ENCODE results near the gene CNGA1.
A peak's percentile ranks its signal among the peaks of the same experiment; 100 is the strongest.

CNGA1 gene

DNA sequence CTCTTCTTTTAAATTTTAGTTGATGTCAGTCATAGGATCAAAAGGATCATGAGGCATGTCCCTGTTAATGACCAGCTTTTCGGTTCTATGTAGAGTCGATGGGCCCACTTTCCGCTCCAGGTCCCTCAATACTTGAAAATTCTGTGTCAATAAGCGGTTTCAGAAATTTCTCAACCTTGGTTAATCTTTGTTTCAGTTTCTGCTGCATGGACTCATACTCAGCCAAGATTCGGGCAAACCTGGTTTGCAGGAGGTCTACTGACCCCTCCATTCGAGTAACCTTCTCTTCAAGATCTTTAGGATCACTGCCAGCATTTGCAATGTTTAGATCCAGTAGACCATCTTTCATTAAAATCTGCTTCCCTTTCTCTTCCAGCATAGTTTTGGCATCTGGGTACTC, 80.1 kb downstream of the CNGA1 start:
- H3K36me3 ChIP-seq (ENCODE audit: low read depth) = no peaks in the 10 kb centered on the region
- ATAC-seq (ENCODE audit: low read depth) (no peak), DNase-seq (ENCODE audit: low spot score) (no peak)
- H3K9me3 ChIP-seq (ENCODE audit: severe bottlenecking) = no peaks in the 10 kb centered on the region
- H3K4me1 ChIP-seq (ENCODE audit: insufficient read depth, poor library complexity, severe bottlenecking) = peaks cover under 1% of the 10 kb centered on the region
- TF ChIP-seq CTCF (IDR thresholded peaks at IDR 0.05; ENCODE audit: poor library complexity, severe bottlenecking) = no peak
- H3K27ac ChIP-seq (ENCODE audit: poor library complexity, severe bottlenecking) = no peak overlapping the region
- no peaks in the 10 kb centered on the region for H3K27me3 ChIP-seq (ENCODE audit: insufficient read depth, poor library complexity, severe bottlenecking)
- no peak overlapping the region for H3K4me3 ChIP-seq (ENCODE audit: severe bottlenecking)

DNA sequence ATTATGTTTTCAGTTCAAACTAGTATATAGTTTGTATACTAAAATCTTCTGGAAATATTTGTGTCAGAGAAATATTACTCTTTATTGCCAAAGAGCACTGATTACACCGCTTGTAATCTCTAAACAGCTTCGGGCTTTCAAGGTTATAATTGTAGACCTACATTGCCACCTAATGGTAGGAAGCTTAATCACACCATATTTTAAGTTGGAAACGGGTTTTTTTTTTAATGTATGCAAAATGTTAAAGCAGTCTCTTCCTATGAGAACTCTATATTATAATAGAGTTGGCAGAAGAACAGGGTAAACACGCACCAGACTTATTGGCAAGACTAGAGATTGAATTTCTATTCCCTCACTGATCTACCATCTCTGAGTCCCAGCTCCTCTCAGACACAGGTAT, 82.6 kb downstream of the CNGA1 start:
- no peaks in the 10 kb centered on the region for H3K9me3 ChIP-seq (ENCODE audit: severe bottlenecking)
- no peak for DNase-seq (ENCODE audit: low spot score)
- peak; percentile 41; the same call in 1 of the 3 replicates for ATAC-seq (ENCODE audit: low read depth)
- H3K27me3 ChIP-seq (ENCODE audit: insufficient read depth, poor library complexity, severe bottlenecking) = no peaks in the 10 kb centered on the region
- H3K27ac ChIP-seq (ENCODE audit: poor library complexity, severe bottlenecking) = no peak overlapping the region
- H3K4me1 ChIP-seq (ENCODE audit: insufficient read depth, poor library complexity, severe bottlenecking) = peaks cover 8% of the 10 kb centered on the region
- no peaks in the 10 kb centered on the region for H3K36me3 ChIP-seq (ENCODE audit: low read depth)
- no peak overlapping the region for H3K4me3 ChIP-seq (ENCODE audit: severe bottlenecking)
- peak; percentile 77 for TF ChIP-seq CTCF (IDR thresholded peaks at IDR 0.05; ENCODE audit: poor library complexity, severe bottlenecking)

DNA sequence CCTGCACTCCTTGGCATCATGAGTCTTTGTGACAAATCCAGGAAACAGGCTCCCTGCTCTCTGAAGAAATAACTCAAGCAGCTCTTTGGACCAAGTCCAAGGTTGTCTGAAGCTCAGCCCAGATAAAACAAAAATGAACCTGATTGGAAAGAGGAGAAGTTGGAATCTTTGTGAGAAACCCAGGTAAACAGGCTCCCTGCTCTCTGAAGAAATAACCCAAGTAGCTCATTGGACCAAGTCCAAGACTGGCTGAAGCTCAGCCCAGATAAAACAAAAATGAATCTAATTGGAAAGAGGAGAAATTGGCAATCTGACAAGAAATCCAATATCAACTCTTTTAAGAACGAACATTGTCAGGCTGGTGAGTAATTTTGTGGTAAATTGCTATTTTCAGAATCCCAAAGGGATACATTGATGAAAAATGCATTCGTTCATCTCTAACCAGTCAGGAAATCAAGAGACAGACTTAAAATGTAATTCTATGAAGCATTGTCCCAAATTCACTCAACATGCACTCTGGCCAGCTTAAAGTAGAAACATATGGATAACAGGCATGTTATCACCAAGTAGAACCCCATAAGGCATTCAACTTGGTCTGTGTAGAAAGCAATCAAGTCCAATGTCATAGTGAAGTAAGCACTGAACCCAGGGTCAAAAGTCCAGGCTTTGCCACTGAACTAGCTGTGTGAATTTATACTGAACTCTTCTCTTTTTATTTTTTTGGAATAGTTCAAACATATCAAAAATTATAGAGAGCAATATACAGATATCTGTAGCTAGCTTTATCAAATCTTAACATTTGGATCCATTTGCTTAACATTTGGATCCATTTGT, 85.3 kb downstream of the CNGA1 start:
- no peaks in the 10 kb centered on the region for H3K27me3 ChIP-seq (ENCODE audit: insufficient read depth, poor library complexity, severe bottlenecking)
- TF ChIP-seq CTCF (IDR thresholded peaks at IDR 0.05; ENCODE audit: poor library complexity, severe bottlenecking) = no peak
- DNase-seq (ENCODE audit: low spot score) (no peak), ATAC-seq (ENCODE audit: low read depth) (peak; percentile 48)
- no peak overlapping the region for H3K27ac ChIP-seq (ENCODE audit: poor library complexity, severe bottlenecking)
- no peaks in the 10 kb centered on the region for H3K36me3 ChIP-seq (ENCODE audit: low read depth)
- no peak overlapping the region for H3K4me3 ChIP-seq (ENCODE audit: severe bottlenecking)
- H3K9me3 ChIP-seq (ENCODE audit: severe bottlenecking) = no peaks in the 10 kb centered on the region
- peaks cover 8% of the 10 kb centered on the region for H3K4me1 ChIP-seq (ENCODE audit: insufficient read depth, poor library complexity, severe bottlenecking)

- Histone ChIP-seq H3K36me3 (ENCODE audit: low read depth) (no peaks in the 10 kb centered on the region), H3K4me1 (ENCODE audit: insufficient read depth, poor library complexity, severe bottlenecking) (peaks cover 8% of the 10 kb centered on the region), H3K27me3 (ENCODE audit: insufficient read depth, poor library complexity, severe bottlenecking) (no peaks in the 10 kb centered on the region), H3K9me3 (ENCODE audit: severe bottlenecking) (no peaks in the 10 kb centered on the region), H3K27ac (ENCODE audit: poor library complexity, severe bottlenecking) (no peak overlapping the region), H3K4me3 (ENCODE audit: severe bottlenecking) (no peak overlapping the region)
- no peak for TF ChIP-seq CTCF (IDR thresholded peaks at IDR 0.05; ENCODE audit: poor library complexity, severe bottlenecking)
- DNase-seq (ENCODE audit: low spot score) = no peak
- ATAC-seq (ENCODE audit: low read depth) = no peak
Measured at GRCh38 chr4:47929682-47930201, 86.7 kb downstream of the CNGA1 start.
